Neutrophil (primary cell): ENCODE measurements around the gene PFKFB1.

Experiments used
- H3K27ac ChIP-seq: fragments of 200-600 bp; sonication (generic); 2 replicates; pipeline ENCODE4 v1.5.1; 2016; ENCODE audit warnings: mild to moderate bottlenecking, moderate library complexity
- H3K27me3 ChIP-seq: fragments of 200-600 bp; sonication (generic); 2 replicates; pipeline ENCODE4 v1.6.0; 2016; ENCODE audit warnings: mild to moderate bottlenecking
- H3K36me3 ChIP-seq: fragments of 200-600 bp; sonication (generic); 2 replicates; pipeline ENCODE4 v1.5.1; 2017
- H3K4me1 ChIP-seq, 2 experiments: fragments of 200-600 bp in 1 of 2; sonication (generic) in 1 of 2; 1 replicate in 1 of 2; 2 replicates in 1 of 2; pipeline versions ENCODE4 v1.5.1 to v1.6.1; 2013 to 2016; ENCODE audit warnings: low read depth in 1 of 2, low read length in 1 of 2, mild to moderate bottlenecking in 1 of 2, moderate library complexity in 1 of 2; ENCODE audit not compliant: control insufficient read depth in 1 of 2, insufficient read depth in 1 of 2
- H3K4me3 ChIP-seq, 2 experiments: fragments of 200-600 bp in 1 of 2; sonication (generic) in 1 of 2; 1 replicate in 1 of 2; 2 replicates in 1 of 2; pipeline ENCODE4 v1.5.1; 2013 to 2016; ENCODE audit warnings: low read depth in 1 of 2, low read length in 1 of 2, mild to moderate bottlenecking in 1 of 2, moderate library complexity in 1 of 2
- H3K9me3 ChIP-seq: fragments of 200-600 bp; sonication (generic); 2 replicates; pipeline ENCODE4 v1.5.1; 2016
- CTCF ChIP-seq: fragments of 200-600 bp; sonication (generic); IDR thresholded peaks from 2 replicates; pipeline ENCODE4 v1.5.1; 2016; ENCODE audit warnings: antibody characterized with exemption

The PFKFB1 gene

GRCh38 chrX:54931107-54931506 lies 62.9 kb downstream of the PFKFB1 start:
- no peaks in the 10 kb centered on the region for H3K4me1 ChIP-seq
- no peak overlapping the region for H3K4me3 ChIP-seq
- H3K27ac ChIP-seq = no peak overlapping the region
- no peak for TF ChIP-seq CTCF
- no peaks in the 10 kb centered on the region for H3K36me3 ChIP-seq
- no peaks in the 10 kb centered on the region for H3K27me3 ChIP-seq
- no peaks in the 10 kb centered on the region for H3K9me3 ChIP-seq

- no peak overlapping the region for H3K4me3 ChIP-seq
- no peaks in the 10 kb centered on the region for H3K36me3 ChIP-seq
- no peaks in the 10 kb centered on the region for H3K27me3 ChIP-seq
- H3K9me3 ChIP-seq = no peaks in the 10 kb centered on the region
- TF ChIP-seq CTCF = no peak
- no peaks in the 10 kb centered on the region for H3K4me1 ChIP-seq
- H3K27ac ChIP-seq = no peak overlapping the region
Measured at GRCh38 chrX:54930291-54931049, 63.5 kb downstream of the PFKFB1 start.

- H3K36me3 ChIP-seq = no peaks in the 10 kb centered on the region
Measured at GRCh38 chrX:54928876-54929275, 65.1 kb downstream of the PFKFB1 start.

GRCh38 chrX:54926978-54927377 lies 67.0 kb downstream of the PFKFB1 start:
- no peak overlapping the region for H3K27ac ChIP-seq
- H3K27me3 ChIP-seq = peaks cover 4% of the 10 kb centered on the region
- H3K4me3 ChIP-seq = no peak overlapping the region
- no peaks in the 10 kb centered on the region for H3K4me1 ChIP-seq
- H3K9me3 ChIP-seq = no peaks in the 10 kb centered on the region
- no peaks in the 10 kb centered on the region for H3K36me3 ChIP-seq
- TF ChIP-seq CTCF = no peak

More at GRCh38 chrX:54928876-54929275, 65.1 kb downstream of the PFKFB1 start:
- no peaks in the 10 kb centered on the region for H3K27me3 ChIP-seq
- H3K4me3 ChIP-seq = no peak overlapping the region
- no peaks in the 10 kb centered on the region for H3K9me3 ChIP-seq
- TF ChIP-seq CTCF = no peak
- H3K27ac ChIP-seq = no peak overlapping the region
- no peaks in the 10 kb centered on the region for H3K4me1 ChIP-seq

GRCh38 chrX:54923376-54923775 lies 70.6 kb downstream of the PFKFB1 start:
- H3K9me3 ChIP-seq = no peaks in the 10 kb centered on the region
- TF ChIP-seq CTCF = no peak

More at GRCh38 chrX:54923376-54923775, 70.6 kb downstream of the PFKFB1 start:
- Histone ChIP-seq H3K4me1 (no peaks in the 10 kb centered on the region), H3K4me3 (no peak overlapping the region), H3K27me3 (peaks cover 24% of the 10 kb centered on the region), H3K36me3 (no peaks in the 10 kb centered on the region), H3K27ac (no peak overlapping the region)
